ENCODE data around the gene HECTD2. TPM values are rescaled to one million over a fixed set of nuclear protein-coding genes. Genes with fewer than 3 reads are reported as not detected.

HECTD2 gene
- total and polyA plus RNA-seq, 2 of the 8 experiments (the other 6 are each of a cell fraction or from before 2014, with no cell fraction given): 5.7 to 11.9 TPM

DNA sequence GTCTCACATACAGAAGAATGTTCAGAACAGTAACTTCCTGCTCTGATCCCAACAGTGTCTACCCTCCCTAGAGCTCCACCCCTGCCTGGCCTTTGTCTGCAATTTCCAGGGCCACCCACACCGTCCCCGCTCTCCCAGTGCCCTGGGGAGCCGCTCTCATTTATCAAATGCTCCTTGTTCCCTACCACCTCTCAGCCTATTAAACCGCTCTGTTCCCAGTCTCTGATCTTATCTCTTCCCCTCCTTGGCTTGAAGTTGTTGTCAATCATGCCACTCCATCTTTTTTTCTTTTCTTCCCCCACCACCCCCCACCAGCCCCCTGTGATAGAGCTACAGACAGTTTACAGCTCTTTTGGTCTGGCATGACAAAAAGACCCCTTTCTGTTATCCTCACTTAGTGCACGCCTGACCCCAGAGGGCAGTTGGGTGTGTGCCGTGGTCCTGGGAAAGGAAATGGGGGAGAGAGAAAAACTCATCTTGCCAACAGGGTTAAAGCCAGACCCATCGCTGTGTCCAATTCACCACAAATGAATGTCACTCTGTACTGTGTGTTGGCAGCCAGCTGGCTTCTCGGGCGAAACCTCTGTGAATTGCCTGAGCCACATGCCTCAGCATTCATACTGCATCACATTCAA lies 28.8 kb upstream of the HECTD2 start:
- Histone ChIP-seq H3K18ac (ENCODE audit: extremely low read depth, low read length) (no peak overlapping the region), H3K79me2 (ENCODE audit: control insufficient read depth in 1 of 2, insufficient read depth in 2 of 2, low read length in 2 of 2) (no peaks in the 10 kb centered on the region), H3K36me3 (ENCODE audit: control insufficient read depth in 2 of 4, insufficient read depth in 4 of 4, low read length in 3 of 4) (no peaks in the 10 kb centered on the region), H2BK5ac (ENCODE audit: low read depth, low read length) (no peak overlapping the region), H4K91ac (replicated peaks; ENCODE audit: insufficient read length, low read length) (no peak overlapping the region), H2BK12ac (ENCODE audit: low read depth, low read length) (no peak overlapping the region), H4K5ac (ENCODE audit: insufficient read length, low read depth, low read length) (no peak overlapping the region), H3K23me2 (ENCODE audit: low read depth, low read length) (no peaks in the 10 kb centered on the region), H3K9me3 (ENCODE audit: insufficient read depth in 2 of 2, low read depth in 1 of 2, low read length in 1 of 2) (no peaks in the 10 kb centered on the region), H2AFZ (ENCODE audit: low read length) (no peak overlapping the region), H3K79me1 (ENCODE audit: low read depth, low read length) (no peaks in the 10 kb centered on the region), H2BK20ac (ENCODE audit: low read length) (no peak overlapping the region), H3K4me2 (ENCODE audit: insufficient read depth in 1 of 2, low read depth in 2 of 2, low read length in 2 of 2) (no peak overlapping the region), H2BK15ac (ENCODE audit: low read length) (no peak overlapping the region), H3K4ac (replicated peaks; ENCODE audit: insufficient read length, low read depth, low read length) (no peak overlapping the region), H4K20me1 (replicated peaks in 1 of 2; ENCODE audit: control insufficient read depth in 1 of 2, insufficient read depth in 2 of 2, low read length in 2 of 2) (no peaks in the 10 kb centered on the region), H3K23ac (ENCODE audit: insufficient read length) (no peak overlapping the region), H2AK5ac (ENCODE audit: low read depth, low read length) (no peak overlapping the region), H3K9ac (replicated peaks in 1 of 4; ENCODE audit: extremely low read depth in 1 of 4, low read depth in 3 of 4, low read length in 3 of 4) (no peak overlapping the region), H3K27me3 (replicated peaks in 1 of 4; ENCODE audit: control insufficient read depth in 3 of 4, extremely low read depth in 1 of 4, insufficient read depth in 3 of 4, low read length in 3 of 4) (no peaks in the 10 kb centered on the region), H3K27ac (ENCODE audit: low read depth, low read length) (no peak overlapping the region), H2BK120ac (replicated peaks; ENCODE audit: low read depth, low read length) (no peak overlapping the region), H4K8ac (ENCODE audit: extremely low read depth, insufficient read depth, low read length) (no peak overlapping the region), H3K4me1 (replicated peaks in 1 of 4; ENCODE audit: control insufficient read depth in 3 of 4, insufficient read depth in 4 of 4, low read length in 3 of 4) (no peaks in the 10 kb centered on the region), H3K56ac (replicated peaks; ENCODE audit: insufficient read length, low read depth, low read length) (no peak overlapping the region), H3K14ac (ENCODE audit: insufficient read length) (no peak overlapping the region), H3K4me3 (ENCODE audit: extremely low read depth in 1 of 4, insufficient read depth in 2 of 4, low read depth in 3 of 4, low read length in 4 of 4) (no peak overlapping the region)
- DNase-seq (ENCODE audit: low read depth in 1 of 2, low spot score in 2 of 2) (no peak), FAIRE-seq (no peak)
- 79% methylated on average over 9 of the region's 9 CpGs; no CpG with 5 or more reads in 1 of the 2 experiments for WGBS, 2 experiments (ENCODE audit: extremely low coverage in 1 of 2, insufficient coverage in 1 of 2, insufficient read length in 1 of 2, insufficient replicate concordance in 2 of 2, low coverage in 1 of 2, low lambda C conversion rate in 2 of 2, missing lambda C conversion rate in 1 of 2)
- TF ChIP-seq, protein P1, sequence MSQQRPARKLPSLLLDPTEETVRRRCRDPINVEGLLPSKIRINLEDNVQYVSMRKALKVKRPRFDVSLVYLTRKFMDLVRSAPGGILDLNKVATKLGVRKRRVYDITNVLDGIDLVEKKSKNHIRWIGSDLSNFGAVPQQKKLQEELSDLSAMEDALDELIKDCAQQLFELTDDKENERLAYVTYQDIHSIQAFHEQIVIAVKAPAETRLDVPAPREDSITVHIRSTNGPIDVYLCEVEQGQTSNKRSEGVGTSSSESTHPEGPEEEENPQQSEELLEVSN (IDR thresholded peaks at IDR 0.05): no peak
- POLR2A ChIA-PET (ENCODE audit: partially characterized antibody): no interaction called here
- CTCF ChIA-PET (ENCODE audit: partially characterized antibody): interaction anchor here (0.6 to 3.8 kb wide), 10 partner anchors 10 to 1136 kb away, joined by 3 to 24 read pairs (median 4); no protein-coding TSS in a partner anchor

Measured in H1 (cell line).